HL-60/S4 treated with phorbol 12-myristate 13-acetate at 8.2 ng/mL for 4 days and 3 days (cell line): ENCODE data around the gene SEMA3E.
"Not testable (repeated sequence)": the region's sequence is repeated elsewhere in the genome, so short reads cannot be mapped to it uniquely, and the experiment has no call there.

Experiments used
- in situ Hi-C: fragments of 300-500 bp; cut with MboI; formaldehyde crosslinking; loops from 2 replicates; pipeline ENCODE4 v1.15.0; 2022; ENCODE audit warnings: low sequenced_read_pairs

Gene SEMA3E

GRCh38 chr7:83562960-83563359 is 86.0 kb downstream of the SEMA3E start:
- in situ Hi-C loops, result no loop called here

GRCh38 chr7:83562289-83562688 is 86.7 kb downstream of the SEMA3E start:
- in situ Hi-C loops, result no loop called here

GRCh38 chr7:83559887-83560286 is 89.1 kb downstream of the SEMA3E start:
- in situ Hi-C loops, result no loop called here

GRCh38 chr7:83552556-83552955 is 96.4 kb downstream of the SEMA3E start:
- in situ Hi-C loops, result not testable (repeated sequence)

- in situ Hi-C loops, result no loop called here
Observed at GRCh38 chr7:83550100-83550499, 98.8 kb downstream of the SEMA3E start.

GRCh38 chr7:83548250-83548649 is 100.7 kb downstream of the SEMA3E start:
- in situ Hi-C loops, result no loop called here

GRCh38 chr7:83547526-83547925 is 101.4 kb downstream of the SEMA3E start:
- in situ Hi-C loops, result no loop called here

- in situ Hi-C loops, result no loop called here
Observed at GRCh38 chr7:83546586-83546985, 102.4 kb downstream of the SEMA3E start.

- in situ Hi-C loops, result no loop called here
Observed at GRCh38 chr7:83541187-83541960, 107.6 kb downstream of the SEMA3E start.

- in situ Hi-C loops, result no loop called here
Observed at GRCh38 chr7:83534488-83534887, 114.5 kb downstream of the SEMA3E start.

GRCh38 chr7:83532219-83532618 is 116.7 kb downstream of the SEMA3E start:
- in situ Hi-C loops, result no loop called here

GRCh38 chr7:83531766-83532165 is 117.2 kb downstream of the SEMA3E start:
- in situ Hi-C loops, result no loop called here

- in situ Hi-C loops, result no loop called here
Observed at GRCh38 chr7:83528925-83529423, 120.0 kb downstream of the SEMA3E start.

GRCh38 chr7:83524277-83525075 is 124.5 kb downstream of the SEMA3E start:
- in situ Hi-C loops, result no loop called here

GRCh38 chr7:83520726-83521125 is 128.2 kb downstream of the SEMA3E start:
- in situ Hi-C loops, result no loop called here

GRCh38 chr7:83519240-83519639 is 129.7 kb downstream of the SEMA3E start:
- in situ Hi-C loops, result no loop called here

- in situ Hi-C loops, result no loop called here
Observed at GRCh38 chr7:83517035-83517700, 131.8 kb downstream of the SEMA3E start.

- in situ Hi-C loops, result no loop called here
Observed at GRCh38 chr7:83514977-83515376, 134.0 kb downstream of the SEMA3E start.

GRCh38 chr7:83509255-83510021 is 139.5 kb downstream of the SEMA3E start:
- in situ Hi-C loops, result no loop called here

GRCh38 chr7:83504330-83504729 is 144.6 kb downstream of the SEMA3E start:
- in situ Hi-C loops, result no loop called here

GRCh38 chr7:83502636-83503035 is 146.3 kb downstream of the SEMA3E start:
- in situ Hi-C loops, result no loop called here
